T-helper 17 cell (primary cell): ENCODE measurements around the gene L1TD1. TPM values are rescaled to one million over a fixed set of nuclear protein-coding genes. Genes with fewer than 3 reads are reported as not detected.

Experiments
- ATAC-seq: fragments of 150-1000 bp; cut with Tn5 transposase; 2 replicates; pipeline ENCODE4 v1.10.0; 2021; ENCODE audit warnings: mild to moderate bottlenecking, moderate library complexity
- DNase-seq, 3 donors: peaks; one replicate each; pipeline versions ENCODE4 v3.0.0 to v3.0.0-alpha.2; 2020 to 2021
- H3K9me3 ChIP-seq: one replicate; pipeline ENCODE4 v1.7.0; 2013; ENCODE audit warnings: low read length, mild to moderate bottlenecking; ENCODE audit not compliant: control insufficient read depth, poor library complexity, severe bottlenecking
- H3K27ac Mint-ChIP-seq: one replicate; pipeline ENCODE4 v1.8.0; 2022; ENCODE audit warnings: mild to moderate bottlenecking, moderate library complexity, mixed read lengths
- H3K27me3 Mint-ChIP-seq: one replicate; pipeline ENCODE4 v1.8.0; 2022; ENCODE audit warnings: mixed read lengths
- H3K36me3 Mint-ChIP-seq: one replicate; pipeline ENCODE4 v1.8.0; 2022; ENCODE audit warnings: low read depth, mixed read lengths
- H3K4me1 Mint-ChIP-seq: one replicate; pipeline ENCODE4 v1.8.0; 2022; ENCODE audit warnings: mild to moderate bottlenecking, mixed read lengths
- H3K4me3 Mint-ChIP-seq: one replicate; pipeline ENCODE4 v1.8.0; 2022; ENCODE audit warnings: mild to moderate bottlenecking, moderate library complexity, mixed read lengths
- total RNA-seq, 4 donors: library from RNA in 2 of 4; stranded (reverse) in 2 of 4; gene quantifications; one replicate each; pipeline ENCODE4 v1.2.3 and lab custom pipeline; 2022 to 2026

The L1TD1 gene
- total RNA-seq, 2 donors from 2014 or later, result not detected

- Mint-ChIP-seq H3K4me3 (no peak overlapping the region), H3K36me3 (no peaks in the 10 kb centered on the region), H3K27ac (no peak overlapping the region), H3K4me1 (no peaks in the 10 kb centered on the region), H3K27me3 (no peaks in the 10 kb centered on the region)
- DNase-seq, result no peak
- no peak for ATAC-seq
- H3K9me3 ChIP-seq, result no peaks in the 10 kb centered on the region
These were observed 52.9 kb downstream of the L1TD1 start for GRCh38 chr1:62247391-62248168.

GRCh38 chr1:62250126-62250726, 55.6 kb downstream of the L1TD1 start:
- Mint-ChIP-seq H3K4me1 (no peaks in the 10 kb centered on the region), H3K36me3 (no peaks in the 10 kb centered on the region), H3K4me3 (no peak overlapping the region), H3K27ac (no peak overlapping the region), H3K27me3 (no peaks in the 10 kb centered on the region)
- H3K9me3 ChIP-seq, result no peaks in the 10 kb centered on the region
- ATAC-seq, result no peak
- no peak for DNase-seq

GRCh38 chr1:62259551-62259950, 64.9 kb downstream of the L1TD1 start:
- H3K27ac Mint-ChIP-seq, result no peak overlapping the region

GRCh38 chr1:62260688-62261087, 66.0 kb downstream of the L1TD1 start:
- no peak for DNase-seq
- no peak for ATAC-seq
- Mint-ChIP-seq H3K27me3 (peaks cover 27% of the 10 kb centered on the region), H3K4me3 (no peak overlapping the region), H3K27ac (no peak overlapping the region), H3K36me3 (peaks cover 2% of the 10 kb centered on the region), H3K4me1 (no peaks in the 10 kb centered on the region)
- H3K9me3 ChIP-seq, result no peaks in the 10 kb centered on the region

More at GRCh38 chr1:62259551-62259950, 64.9 kb downstream of the L1TD1 start:
- ATAC-seq, result no peak
- H3K27me3 Mint-ChIP-seq, result peaks cover 27% of the 10 kb centered on the region
- H3K9me3 ChIP-seq, result no peaks in the 10 kb centered on the region
- no peak overlapping the region for H3K4me3 Mint-ChIP-seq
- peaks cover 2% of the 10 kb centered on the region for H3K36me3 Mint-ChIP-seq
- no peak for DNase-seq
- H3K4me1 Mint-ChIP-seq, result no peaks in the 10 kb centered on the region

Other genes starting within 250 kb of the L1TD1 start
- not detected for gene KANK4, start 124.6 kb downstream of the L1TD1 start, total RNA-seq
- gene USP1, start 242.2 kb downstream of the L1TD1 start, total RNA-seq, result 10 to 100 TPM; 28.3 to 29.3 TPM